GM18951 (cell line): Measurements from ENCODE around the gene KAZALD1.

Source experiments
- POLR2A ChIP-seq: IDR thresholded peaks from 4 replicates; pipeline ENCODE4 v1.6.1; 2011; ENCODE audit warnings: mild to moderate bottlenecking; ENCODE audit not compliant: insufficient read length, insufficient read depth; ENCODE audit errors: extremely low read depth
- in situ Hi-C: fragments of 300-500 bp; cut with MboI; formaldehyde crosslinking; loops from one replicate; pipeline ENCODE4 v1.12.0; 2022; ENCODE audit warnings: low sequenced_read_pairs, mixed read lengths, inconsistent platforms; ENCODE audit not compliant: unreplicated experiment

KAZALD1 gene

DNA sequence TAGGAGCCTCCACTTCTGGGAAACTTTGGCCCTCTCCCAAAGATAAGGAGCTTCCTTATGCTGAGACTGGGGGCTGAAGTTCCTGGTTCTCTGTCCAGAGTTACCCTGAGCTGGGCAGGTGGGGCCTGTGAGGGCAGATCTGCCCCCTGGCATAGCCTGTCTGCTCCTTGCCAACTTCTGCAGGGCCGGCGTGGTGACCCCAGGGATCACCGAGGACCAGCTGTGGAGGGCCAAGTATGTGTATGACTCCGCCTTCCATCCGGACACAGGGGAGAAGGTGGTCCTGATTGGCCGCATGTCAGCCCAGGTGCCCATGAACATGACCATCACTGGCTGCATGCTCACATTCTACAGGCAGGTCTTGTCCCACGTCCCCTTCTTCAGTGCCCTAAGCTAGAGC lies 26.5 kb upstream of the KAZALD1 start:
- no peak for TF ChIP-seq POLR2A
- in situ Hi-C loops: no loop called here

DNA sequence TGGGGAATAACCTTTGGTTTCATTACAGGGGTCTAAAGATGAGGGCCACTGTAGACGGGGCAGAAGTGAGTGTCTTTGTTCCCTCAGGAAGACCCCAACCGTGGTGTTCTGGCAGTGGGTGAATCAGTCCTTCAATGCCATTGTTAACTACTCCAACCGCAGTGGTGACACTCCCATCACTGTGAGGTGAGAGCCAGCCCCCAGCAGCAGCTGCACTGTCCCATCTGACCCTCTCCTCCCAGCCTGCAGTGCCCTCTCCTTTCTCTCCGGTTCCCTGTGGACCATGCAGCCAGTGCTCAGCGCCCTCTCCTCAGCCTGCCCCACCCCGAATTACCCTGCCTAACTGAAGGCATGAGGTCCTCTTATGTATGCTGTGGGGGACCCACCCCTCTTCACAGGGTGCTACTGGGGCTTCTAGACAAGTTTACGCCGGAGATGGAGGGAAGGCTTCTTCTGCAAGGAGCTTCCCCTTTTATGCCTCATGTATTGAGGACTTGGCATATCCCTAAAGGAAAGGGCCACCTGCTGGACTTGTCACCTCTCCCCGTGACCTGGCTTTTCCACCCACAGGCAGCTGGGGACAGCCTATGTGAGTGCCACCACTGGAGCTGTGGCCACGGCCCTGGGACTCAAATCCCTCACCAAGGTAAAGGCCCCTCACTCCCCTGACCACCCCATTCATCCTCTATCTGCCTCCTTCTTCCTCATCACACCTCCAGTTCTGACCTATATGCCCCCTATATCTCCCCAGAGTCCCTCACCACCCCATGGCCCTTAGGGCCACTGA lies 25.7 kb upstream of the KAZALD1 start:
- no peak for TF ChIP-seq POLR2A
- in situ Hi-C loops: no loop called here

DNA sequence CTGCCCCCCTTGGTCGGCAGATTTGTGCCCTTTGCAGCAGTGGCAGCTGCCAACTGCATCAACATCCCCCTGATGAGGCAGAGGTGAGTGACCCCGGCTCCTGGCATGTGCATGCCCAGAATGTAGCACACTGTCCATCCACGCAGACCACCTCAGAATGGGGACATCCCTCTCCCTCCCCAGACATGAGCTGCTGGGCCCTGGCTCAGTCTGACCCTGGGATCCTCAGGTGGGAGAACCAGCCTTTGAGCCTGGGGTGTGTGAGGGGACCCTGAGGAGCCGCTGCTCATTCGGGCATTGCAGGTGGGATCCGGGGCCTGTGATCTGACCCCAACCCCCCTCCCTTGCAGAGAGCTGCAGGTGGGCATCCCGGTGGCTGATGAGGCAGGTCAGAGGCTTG lies 25.1 kb upstream of the KAZALD1 start:
- TF ChIP-seq POLR2A: no peak
- in situ Hi-C loops: no loop called here

DNA sequence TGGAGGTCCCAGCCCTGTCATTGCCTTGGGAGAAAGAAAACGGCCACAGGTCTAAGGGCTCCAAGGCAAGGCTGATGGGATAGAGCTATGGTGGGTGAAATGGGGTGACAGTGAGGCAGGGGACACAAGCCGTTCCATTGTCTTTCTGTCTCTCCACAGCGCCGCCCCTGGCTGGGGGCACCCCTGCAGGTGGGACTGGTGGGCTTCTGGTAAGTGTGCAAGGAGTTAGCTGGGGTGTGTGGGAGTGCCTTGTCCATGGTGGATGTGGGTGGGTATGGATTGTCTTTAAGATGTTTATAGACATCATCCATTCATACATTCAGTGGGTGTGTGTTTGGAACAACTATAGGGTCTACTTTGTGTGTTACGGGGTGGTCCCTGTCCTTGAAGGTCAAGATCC lies 23.3 kb upstream of the KAZALD1 start:
- TF ChIP-seq POLR2A: no peak
- in situ Hi-C loops: no loop called here

DNA sequence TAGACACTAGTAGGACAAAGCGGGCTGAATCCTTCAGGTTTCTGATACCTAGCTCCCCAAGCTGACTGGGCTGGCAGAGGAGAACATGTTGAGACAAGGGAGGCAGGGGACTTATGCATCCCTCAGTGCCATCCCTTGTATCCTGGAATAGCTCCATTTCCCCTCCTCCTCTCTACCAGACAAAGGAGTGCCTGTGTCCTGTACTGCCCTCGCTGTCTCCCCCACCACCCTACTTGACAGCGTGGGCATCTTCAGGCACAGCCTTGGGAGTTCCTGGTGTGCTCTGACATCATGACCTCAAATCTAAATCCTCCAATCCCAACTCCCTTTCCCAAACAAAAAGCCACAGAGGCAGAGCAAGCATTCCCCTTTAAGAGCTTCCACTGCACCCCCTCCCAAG lies 21.7 kb upstream of the KAZALD1 start:
- no peak for TF ChIP-seq POLR2A
- in situ Hi-C loops: no loop called here

DNA sequence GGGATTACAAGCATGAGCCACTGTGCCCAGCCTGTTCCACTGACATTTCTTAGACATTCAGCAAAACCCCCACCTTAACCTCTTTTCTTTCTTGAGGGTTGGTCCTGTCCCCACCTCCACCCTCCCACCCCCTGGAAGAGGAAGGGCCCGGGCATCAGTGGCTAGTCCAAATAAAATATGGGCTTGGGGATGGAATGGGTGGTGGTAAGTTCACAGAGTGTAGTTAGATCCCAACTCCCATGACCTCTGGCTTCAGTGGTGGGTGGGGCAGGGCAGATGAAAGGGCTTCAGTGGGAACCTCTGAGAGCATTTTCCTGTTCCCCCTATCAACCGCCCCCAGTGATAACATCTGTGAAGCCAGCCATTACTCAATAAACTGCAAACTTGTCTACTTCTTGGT lies 20.9 kb upstream of the KAZALD1 start:
- TF ChIP-seq POLR2A: no peak
- in situ Hi-C loops: no loop called here

DNA sequence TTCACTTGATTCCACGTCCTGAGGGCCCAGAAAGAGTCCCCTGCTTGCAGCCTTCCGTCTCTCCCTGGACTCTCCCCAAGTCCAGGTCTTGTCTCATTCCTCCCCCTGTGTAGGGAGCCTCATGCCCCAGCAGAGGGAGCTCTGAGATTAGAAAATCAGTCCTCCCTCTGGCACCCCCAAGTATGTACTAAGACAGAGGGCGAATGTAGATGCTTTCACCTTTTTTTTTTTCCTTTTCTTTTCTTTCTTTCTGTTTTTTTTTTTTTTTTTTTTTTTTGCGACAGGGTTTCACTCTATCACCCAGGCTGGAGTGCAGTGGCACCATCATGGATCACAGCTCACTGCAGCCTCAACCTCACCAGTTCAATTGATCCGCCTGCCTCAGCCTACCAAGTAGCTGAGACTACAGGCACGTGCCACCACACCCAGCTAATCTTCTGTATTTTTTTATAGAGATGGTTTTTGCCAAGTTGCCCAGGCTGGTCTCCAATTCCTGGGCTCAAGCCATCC lies 20.5 kb upstream of the KAZALD1 start:
- in situ Hi-C loops: no loop called here
- no peak for TF ChIP-seq POLR2A

DNA sequence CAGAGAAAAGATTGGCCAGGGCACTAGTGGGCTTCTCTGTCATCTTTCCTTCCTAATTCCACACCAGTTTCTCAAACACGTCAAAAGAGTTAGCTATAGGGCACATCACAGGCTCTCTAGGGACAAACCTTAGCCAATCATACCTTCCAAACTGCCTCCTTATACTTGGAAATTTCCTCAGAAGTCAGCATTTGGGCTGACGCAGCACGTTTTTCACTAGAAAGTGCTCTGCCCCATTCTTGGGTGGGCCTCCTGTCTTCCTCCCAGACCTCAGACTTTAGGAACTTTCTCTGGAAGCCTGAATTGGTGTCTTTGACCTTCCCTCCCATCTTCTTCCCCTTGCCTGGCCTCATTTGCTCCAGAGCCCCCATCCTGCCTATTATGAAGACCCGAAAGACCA lies 19.7 kb upstream of the KAZALD1 start:
- TF ChIP-seq POLR2A: no peak
- in situ Hi-C loops: no loop called here

DNA sequence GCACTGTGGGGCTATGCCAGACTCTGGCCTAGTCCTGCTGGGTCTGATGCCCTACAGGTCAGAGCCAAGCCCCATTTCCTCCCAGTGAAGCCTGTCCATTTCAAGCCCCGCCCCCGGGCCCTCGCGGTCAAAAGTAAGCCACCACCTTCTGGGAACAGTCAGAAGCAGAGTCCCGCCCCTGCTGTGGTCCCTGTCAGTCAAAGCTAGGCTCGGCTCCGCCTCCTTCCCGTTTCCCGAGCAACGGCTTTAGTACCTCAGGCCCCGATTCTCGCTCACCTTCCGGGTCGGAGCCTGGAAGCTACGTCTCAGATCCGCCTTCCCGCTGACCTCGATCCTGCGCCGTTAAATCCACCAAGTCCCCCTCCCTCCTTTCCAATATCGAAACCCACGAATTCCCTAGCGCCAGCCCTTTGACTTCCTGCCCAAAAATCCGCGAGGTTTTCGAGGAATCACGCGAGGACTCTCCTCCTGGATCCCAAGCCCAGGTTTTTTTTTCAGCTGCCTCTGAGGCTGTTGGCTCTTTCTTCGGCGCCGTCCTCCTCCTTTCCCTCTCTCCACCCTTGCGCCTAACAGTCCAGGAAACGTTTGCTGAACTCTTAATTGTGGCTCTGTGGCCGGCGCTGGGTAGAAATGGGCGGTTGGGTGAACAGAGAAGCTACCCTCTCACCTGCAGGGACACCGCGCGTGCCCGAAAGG lies 19.0 kb upstream of the KAZALD1 start:
- in situ Hi-C loops: no loop called here
- TF ChIP-seq POLR2A: peak; percentile 73

DNA sequence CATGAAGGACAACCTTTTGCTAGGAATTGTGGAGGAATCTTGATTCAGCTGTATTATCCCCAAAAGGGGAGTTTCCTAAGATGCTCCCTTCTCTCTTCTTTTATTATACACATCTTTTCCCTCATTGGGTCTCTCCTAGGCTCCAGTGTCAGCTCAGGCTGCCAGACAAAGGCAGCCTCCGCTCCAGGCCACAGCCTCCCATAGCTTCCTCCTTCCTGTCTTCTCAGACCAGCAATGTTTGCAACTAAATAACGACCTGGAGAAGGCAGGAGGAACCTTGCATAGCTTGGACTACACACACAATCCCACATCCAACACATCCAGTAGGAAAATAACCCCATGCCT lies 18.5 kb upstream of the KAZALD1 start:
- in situ Hi-C loops: no loop called here

DNA sequence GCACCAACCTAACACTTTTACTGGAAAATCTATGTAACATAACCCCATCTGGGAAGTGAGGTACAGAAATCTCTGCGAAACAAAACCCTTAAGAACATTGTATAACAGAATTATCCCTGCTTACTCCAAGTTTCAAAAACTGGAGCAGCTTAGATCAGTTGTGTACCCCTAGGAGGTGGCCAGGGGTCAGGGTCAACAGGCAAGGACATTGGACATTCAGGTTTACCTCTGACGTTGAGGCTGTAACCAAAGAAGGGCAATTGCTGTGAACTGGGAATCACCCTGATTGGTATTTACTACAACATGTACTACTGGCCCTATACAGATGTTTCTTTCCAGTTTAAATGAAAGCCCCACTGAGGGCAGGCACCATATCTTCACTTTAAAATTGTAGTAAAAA lies 17.7 kb upstream of the KAZALD1 start:
- in situ Hi-C loops: no loop called here
- no peak for TF ChIP-seq POLR2A

More for the DNA sequence above, 18.5 kb upstream of the KAZALD1 start:
- TF ChIP-seq POLR2A: no peak

DNA sequence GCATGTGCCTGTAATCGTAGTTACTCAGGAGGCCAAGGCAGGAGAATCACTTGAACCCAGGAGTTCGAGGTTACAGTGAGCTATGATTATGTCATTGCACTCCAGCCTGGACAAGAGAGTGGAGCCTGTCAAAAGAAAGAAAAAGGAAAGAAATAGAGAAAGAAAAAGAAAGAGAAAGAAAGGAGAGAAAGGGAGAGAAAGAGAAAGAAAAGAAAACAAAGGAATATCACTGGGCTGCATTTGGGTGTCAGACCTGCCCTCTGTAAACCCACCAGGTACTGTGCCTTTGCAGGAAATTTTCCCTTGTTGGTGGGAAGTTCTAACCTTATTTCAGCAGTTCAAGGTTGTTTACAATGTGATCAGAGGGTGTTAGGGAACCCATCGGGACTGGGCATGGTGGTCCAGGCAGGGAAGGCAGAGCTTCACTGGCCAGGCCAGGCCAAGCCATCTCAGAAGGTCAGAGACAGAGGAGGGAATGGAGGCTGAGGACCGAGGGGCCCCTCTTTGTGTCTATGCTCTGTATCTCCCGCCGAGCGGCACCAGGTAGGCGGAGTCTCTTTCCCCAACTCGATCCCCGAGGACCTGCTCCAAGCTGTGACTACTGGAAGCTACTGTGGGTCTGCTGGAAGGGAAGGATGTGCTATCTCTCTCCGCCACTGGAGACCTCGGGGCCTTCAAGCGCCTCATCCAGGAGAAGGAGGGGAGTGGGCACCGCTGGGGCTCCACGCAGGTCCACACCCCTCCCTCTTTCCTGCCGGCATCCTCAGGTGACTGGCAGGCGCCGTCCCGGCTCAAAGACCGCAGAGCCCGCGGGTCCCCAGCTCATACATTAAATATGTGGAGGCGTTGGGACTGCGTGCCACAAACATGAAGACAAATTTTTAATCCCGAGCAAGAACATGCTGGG lies 15.2 kb upstream of the KAZALD1 start:
- in situ Hi-C loops: no loop called here
- no peak for TF ChIP-seq POLR2A

DNA sequence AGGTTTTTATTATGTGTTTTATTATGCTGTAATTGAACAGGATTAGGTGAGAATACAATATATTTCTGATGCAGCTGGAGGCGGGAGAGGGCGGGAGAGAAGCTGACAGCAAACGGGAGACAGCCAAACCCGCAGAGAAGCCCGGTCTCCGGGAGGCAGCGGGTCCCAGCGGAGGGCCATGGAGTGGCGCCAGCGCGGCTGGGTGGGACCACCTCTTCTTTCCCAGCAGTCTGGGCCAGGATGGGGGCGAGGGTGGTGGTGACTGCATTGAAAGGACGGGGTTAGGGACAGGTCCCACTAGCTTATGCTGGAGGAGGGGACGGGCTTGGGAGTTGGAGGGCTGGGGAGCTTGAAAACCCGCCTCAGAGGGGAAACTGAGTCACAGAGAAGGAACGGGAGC lies 14.5 kb upstream of the KAZALD1 start:
- TF ChIP-seq POLR2A: no peak
- in situ Hi-C loops: no loop called here
